HG03575 (cell line): ENCODE results near the gene GNG14.
"Not testable (repeated sequence)": the region's sequence is repeated elsewhere in the genome, so short reads cannot be mapped to it uniquely, and the experiment has no call there.

ENCODE experiments used
- ATAC-seq: cut with Tn5 transposase; IDR thresholded peaks from one replicate; pipeline ENCODE4 v1.9.1; 2021; ENCODE audit not compliant: unreplicated experiment, insufficient number of reproducible peaks, low FRiP score; ENCODE audit errors: extremely low read depth

GNG14 gene

DNA sequence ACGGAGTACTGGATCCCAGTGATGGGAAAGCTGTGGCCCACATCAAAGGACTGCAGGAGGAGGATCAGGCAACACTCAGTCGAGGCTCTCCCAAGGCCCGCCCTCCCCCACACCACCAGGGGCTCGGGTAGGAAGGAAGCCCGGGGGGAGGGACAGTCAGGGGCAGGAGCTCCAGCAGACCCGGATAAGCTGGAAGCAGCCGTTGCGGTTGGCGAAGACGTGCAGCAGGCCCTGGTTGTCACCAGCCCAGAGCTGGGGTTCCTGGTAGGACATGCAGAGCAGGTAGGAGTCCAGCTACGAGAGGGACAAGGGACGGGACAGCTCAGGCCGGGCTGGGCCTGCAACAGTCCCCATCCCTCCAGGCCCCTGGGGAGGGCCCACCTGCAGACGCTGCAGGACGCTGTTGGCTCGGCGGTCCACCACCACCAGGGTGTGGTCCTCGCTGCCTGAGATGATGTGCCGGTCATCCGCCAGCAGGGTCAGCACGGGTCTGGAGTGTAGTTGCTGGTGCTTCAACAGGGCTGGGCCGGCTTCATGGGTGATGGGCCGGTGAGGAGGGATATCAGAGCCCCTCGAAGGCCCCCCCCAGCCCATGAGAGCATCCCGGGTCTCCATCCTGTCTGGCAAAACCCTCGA lies 1.9 kb downstream of the GNG14 start:
- ATAC-seq = no peak

DNA sequence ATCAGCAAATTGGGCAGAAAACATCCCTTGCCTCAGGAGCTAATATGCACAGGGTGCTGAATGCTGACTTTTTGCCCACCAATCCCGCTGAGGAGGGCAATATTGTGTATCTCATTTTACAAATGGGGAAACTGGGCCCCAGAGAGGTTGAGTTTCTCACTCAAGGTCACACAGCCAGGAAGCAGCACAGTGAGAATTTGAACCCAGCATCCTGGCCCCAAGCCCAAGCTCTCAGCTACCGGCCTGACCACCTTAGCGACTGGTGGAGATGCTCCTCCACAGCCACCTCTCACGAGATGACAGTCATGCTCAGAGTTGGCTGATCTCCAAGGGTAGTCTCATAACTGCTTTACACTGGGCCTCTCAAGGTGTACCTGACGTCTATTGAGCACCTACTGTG lies 5.2 kb downstream of the GNG14 start:
- no peak for ATAC-seq

DNA sequence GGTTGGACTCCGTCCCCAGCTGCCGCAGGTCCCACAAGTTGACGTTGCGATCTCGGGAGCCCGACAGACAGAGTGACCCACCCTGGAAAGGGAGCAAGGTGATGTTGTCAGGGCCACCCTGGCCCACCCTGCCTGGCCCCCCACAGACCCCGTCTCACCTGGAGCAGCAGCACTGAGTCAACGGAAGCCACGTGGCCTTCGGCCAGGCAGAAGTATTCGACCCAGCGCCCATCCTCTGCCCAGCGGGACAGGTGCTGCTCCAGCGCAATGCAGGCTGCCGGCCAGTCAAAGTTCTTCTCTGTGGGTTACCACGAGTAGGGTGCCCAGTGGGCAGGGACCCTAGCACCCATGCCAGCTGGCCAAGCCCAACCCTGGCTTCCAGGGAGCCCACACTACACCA lies 6.8 kb downstream of the GNG14 start:
- ATAC-seq = no peak

DNA sequence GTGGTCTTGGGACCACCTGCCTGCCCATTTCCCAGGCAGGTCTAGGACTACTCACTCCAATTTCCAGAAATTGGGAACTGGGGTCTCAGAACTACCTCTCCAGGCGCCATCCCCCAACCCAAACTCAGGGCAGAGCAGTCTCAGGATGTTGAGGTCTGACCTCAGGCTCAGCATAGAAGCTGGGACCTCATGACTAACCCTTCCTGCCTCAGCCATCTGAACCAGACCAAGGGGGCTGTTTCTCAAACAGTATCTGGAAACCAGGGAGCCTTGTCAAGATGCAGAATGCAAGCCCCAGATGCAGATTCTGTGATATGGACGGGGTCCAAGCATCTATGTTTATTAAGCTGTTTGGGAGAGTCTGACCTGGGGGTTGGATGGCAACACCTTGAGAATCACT lies 7.3 kb downstream of the GNG14 start:
- ATAC-seq = no peak

DNA sequence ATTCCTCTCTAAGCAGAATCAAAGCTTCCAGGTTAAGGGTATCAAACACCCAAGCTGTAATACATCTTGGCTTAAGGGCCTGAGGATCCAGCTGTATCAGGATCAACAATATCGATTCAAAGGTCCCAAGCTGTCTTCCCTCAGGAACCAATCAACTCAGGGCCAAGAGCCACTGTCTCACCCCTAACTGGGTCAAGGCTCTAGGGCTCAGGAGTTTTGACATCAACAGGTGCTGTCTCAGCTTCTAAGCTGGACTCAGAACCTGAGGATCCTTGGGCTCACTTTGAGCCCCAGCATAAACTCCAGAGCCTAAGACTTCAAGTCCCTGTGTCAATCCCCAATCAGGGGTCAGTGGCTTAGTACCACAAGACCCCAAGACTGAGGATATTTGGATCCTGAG lies 7.7 kb downstream of the GNG14 start:
- ATAC-seq = no peak

DNA sequence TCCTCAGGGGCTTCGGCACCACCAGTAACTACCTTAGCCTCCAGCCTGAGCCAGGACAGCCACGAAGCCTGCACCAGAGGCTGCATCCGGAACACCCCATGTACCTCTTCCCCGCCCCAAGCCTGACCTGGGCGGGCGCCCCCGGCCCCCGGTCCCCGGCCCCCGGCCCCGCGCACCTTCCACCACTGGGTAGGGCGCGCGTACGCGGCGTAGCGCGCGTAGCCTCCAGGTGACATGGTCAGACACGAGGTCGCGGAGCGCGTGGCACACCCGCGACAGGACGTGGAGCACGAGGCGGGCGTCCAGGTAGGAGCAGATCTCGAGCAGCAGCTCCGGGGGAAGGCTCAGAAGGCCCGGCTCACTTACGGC lies 8.2 kb downstream of the GNG14 start:
- no peak for ATAC-seq

DNA sequence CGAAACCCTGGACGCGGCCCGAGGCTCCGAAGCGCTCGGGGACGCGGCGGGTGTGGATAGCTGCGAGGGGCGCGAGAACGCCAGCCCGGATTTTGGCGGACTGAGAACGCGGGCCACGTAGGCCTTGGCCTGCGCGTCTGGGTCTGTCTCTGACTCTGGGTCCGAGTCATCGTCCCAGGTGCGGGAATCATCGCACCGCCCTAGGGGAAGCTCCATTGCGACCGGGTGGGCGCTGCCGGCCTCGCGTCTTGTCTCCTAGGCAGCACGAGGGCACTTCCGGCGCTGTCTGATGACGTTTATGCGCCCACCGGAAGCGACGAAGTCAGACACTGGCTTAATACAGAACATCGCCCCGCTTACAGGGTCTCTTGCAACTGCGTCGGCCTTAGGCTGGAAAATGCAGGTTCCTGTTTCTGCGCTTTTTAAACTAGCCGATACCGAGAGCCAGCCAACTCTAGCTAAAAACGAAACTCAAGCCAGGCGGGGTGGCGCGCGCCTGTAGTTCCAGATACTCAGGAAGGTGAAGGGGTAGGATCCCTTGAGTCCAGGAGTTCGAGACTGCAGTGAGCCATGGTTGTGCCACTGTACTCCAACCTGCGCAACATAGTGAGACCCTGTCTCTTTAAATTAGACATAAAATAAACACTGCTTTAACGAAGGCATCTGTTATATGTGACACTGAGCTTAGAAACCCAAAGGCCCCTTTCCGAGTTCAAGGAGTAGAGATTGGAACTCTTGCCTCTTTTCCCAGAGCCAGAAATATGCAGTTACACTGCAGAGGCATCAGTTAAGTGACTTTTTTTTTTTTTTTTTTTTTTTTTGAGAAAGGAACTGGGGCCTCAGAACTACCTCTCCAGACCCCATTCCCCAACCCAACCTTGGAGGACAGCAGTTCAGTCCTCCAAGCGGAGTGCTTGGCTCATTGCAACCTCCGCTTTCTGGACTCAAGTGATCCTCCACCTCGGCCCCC lies 8.9 kb downstream of the GNG14 start, which contains the start of gene FBXW9:
FBXW9 (minus strand) TSS at position 266 of the 970 bp plus-strand sequence; CDS start at position 216, 50 bp downstream.
- no peak for ATAC-seq

DNA sequence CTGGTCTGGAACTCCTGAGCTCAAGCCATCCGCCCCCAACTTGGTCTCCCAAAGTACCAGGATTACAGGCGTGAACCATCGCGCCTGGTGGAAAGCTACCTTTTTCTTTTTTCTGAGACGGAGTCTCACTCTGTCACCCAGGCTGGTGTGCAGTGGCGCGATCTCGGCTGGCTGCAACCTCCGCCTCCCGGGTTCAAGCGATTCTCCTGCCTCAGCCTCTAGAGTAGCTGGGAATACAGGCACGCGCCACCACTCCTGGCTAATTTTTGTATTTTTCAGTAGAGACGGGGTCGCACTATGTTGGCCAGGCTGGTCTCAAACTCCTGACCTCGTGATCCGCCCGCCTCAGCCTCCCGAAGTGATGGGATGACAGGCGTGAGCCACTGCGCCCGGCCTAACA lies 9.6 kb downstream of the GNG14 start:
- not testable (repeated sequence) for ATAC-seq

DNA sequence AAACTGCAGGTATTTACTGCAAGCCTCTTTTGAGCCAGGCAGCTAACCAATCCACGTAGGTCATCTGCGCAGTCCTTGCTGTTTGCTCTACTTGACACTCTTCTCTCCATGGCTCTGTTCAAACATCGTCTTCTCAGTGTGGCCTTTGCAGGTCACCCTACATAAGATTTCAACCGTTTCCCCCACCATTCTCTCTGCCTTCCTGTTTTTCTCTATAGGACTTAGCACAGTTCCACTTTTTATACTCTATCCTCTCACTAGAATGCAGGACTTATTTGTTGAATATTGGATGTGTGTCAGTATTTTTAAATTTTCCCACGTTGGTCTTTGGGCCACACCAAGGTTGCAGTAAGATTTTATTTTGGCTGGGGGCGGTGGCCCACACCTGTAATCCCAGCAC lies 10.3 kb downstream of the GNG14 start:
- no peak for ATAC-seq

DNA sequence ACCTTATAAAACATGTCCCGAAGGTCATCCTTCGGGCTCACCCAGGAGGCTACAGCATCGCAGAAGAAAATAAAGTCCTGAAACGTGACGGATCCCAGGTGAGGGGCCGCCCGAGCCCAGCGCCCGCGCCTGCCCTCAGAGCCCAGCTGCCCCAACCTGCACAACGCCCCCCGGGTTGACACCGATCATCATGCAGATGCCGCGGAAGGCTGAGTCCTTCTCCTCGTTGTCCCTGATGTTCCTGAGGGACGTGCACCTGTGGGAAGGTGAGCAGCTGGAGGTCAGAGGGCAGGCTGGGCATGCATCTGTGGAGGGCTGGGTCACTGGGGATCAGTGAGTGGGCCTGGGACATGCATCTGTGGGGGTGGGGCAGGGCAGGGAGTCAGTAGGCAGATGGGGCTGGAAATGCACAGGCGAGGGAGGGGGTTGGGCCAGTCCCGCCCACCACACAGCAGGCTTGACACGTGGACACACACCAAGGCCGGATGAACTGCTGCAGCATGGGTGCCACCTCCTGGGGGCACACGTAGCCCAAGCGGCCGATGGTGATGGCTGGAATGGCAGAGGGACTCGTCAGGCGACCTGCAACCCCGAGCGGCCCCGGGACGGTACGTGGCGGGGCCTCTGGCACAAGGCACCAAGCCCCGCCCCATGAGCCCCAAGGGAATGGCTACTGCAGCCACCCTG lies 13.9 kb downstream of the GNG14 start:
- no peak for ATAC-seq

DNA sequence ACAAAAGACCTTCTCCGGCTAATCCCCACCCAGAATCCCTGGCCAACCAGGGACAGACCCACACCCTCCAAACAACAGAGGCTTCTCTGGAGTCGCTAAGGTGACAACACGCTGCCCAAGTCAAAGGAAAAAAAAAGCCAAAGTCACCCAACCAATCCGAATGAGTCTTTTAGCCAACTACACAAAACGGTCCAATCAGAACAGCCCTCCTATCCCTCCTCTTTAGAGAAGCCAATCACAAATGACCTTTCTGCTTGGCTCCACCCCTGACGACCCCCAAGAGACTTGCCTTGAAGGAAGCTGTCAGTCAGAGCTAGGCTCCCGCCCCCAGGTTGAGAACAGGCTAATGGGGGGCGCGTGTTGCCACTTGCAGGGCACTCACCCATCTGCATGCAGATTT lies 15.2 kb downstream of the GNG14 start:
- ATAC-seq = no peak

DNA sequence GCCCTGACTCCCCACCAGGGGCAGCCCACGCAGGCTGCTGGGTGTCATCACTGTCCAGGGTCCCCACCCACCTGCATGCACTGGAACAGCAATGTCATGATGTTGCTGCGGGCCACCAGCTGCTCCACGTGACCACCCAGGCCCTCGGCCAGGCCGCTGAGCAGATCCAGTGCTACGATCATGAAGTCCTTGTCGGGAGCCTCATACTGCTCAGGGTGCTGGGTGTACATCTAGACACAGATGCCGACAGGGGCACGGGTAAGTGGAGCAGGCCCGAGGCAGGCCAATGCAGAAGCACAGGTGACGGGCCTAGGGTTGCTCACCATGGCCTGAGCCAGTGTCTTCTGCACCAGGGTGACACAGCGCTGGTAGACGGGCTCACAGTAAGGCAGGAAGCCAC lies 17.4 kb downstream of the GNG14 start:
- no peak for ATAC-seq

DNA sequence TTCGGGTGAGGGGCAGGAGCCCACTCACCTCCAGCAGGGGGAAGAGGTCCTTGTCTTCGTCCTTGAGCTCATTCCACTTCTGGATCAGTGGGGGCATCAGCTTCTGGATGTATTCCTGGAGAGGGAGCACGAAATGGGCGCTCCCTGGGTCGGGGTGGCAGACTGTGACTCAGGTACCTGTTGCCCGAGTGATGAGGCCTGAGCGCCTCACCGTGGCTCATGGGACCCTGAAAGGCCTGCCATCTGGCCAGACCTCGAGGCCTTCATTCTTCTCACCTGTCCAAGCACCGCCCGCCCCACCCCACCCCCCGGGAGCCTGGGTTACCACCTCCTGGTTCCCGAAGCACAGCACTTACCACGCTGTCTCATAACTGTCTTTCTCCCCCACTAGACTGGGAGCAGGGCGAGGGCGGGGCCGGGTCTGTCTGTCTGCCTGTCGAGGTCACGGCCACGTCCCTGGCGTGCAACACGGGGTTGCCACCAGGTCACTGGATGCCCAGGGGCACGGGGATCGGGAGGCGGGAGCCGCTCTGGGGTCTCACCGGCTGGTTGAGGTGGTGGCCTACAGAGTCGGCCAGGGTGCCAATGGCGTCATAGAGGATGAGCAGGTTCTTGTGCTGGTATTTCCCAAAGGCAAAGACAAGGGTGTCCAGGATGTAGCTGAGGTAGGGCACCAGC lies 18.0 kb downstream of the GNG14 start:
- ATAC-seq = no peak

DNA sequence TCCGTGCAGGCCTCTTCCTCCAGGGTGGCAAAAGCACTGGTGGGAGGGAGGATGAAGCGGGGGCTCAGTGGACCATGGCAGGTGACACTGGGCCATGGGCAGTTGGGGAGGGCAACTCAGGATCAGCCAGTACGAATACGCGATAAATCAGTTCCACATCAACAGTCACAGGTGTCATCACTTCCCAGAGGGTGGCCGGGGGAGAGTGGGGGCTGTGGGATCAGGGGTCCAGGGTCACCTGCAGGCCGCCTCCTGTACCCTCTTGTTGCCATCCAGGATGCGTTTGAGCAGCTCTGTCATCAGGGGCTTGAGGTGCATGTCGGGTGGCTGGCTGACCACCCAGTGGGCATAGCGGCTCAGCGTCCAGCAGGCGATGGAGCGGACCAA lies 18.5 kb downstream of the GNG14 start:
- no peak for ATAC-seq

DNA sequence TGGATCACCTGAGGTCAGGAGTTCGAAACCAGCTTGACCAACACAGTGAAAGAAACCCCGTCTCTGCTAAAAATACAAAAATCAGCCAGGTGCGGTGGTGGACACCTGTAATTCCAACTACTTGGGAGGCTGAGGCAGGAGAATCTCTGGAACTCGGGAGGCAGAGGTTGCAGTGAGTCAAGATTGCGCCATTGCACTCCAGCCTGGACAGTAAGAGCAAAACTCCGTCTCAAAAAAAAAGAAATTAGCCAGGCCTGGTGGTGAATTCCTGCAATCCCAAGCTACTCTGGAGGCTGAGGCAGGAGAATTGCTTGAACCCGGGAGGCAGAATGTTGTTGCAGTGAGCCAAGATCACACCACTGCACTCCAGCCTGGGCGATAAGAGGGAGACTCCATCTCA lies 20.8 kb downstream of the GNG14 start:
- ATAC-seq = no peak

DNA sequence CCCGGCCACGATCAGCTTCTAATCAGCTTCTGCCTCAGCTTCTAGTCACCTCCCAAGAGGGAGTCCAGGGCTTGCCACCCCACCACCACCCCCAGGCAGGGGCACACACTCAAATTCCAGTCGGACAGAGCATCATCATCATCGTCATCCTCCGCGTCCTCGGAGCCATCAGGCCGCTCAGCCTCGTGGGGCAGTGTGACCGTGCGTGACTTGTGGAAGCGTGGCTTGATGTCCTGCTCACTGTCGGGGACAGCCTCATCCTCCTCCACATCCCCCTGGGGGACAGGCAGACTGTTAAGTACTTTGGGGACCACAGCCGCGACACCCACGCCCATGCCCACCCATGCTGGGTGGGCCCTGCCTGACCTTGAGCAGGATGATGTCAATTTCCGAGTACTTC lies 23.4 kb downstream of the GNG14 start:
- no peak for ATAC-seq

DNA sequence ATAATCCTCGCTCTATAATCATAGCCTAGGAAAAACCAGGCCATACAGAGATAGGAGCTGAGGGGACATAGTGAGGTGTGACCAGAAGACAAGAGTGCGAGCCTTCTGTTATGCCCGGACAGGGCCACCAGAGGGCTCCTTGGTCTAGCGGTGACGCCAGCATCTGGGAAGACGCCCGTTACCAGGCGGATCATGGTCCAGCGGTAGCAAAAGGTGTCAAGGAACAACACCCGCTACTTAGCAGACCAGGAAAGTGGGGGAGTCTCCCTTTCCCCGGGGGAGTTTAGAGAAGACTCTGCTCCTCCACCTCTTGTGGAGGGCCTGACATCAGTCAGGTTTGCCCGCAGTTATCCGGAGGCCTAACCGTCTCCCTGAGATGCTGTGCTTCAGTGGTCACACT lies 24.3 kb downstream of the GNG14 start:
- not testable (repeated sequence) for ATAC-seq

DNA sequence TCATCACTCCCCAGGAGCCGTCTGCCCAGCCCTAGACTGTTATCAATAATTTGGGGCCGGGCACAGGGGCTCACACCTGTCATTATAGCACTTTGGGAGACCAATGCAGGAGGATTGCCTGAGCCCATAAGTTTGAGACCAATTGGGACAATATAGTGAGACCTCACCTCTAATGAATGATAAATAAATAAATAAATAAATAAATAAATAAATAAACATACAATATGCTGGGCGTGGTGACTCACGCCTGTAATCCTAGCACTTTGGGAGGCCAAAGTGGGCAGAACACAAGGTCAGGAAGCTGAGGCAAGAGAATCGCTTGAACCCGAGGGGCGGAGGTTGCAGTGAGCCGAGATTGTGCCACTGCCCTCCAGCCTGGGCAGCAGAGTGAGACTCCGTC lies 25.5 kb downstream of the GNG14 start:
- not testable (repeated sequence) for ATAC-seq

DNA sequence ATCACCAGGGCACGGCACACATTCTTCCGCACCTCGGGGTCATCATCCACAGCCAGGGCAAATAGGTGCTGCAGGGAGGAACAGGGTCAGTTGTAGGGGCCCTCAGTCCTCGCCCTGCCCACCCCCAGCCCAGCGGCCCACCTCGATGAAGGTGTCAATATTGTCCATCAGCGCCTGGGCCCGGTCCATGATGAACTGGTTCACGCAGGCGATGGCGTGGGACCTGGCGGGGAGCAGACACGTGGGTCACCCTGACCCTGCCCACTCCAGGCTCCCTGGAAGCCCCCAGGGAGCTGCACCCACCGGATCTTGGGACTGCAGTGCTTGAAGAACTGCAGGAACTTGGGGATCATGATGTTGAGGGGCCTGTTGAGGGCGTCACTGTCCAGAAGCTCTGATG lies 27.3 kb downstream of the GNG14 start:
- no peak for ATAC-seq
